GM23338 (cell line): ENCODE measurements around the gene APBA2. TPM values are rescaled to one million over a fixed set of nuclear protein-coding genes. Genes with fewer than 3 reads are reported as not detected.

Source experiments
- ATAC-seq: fragments of 200-7000 bp; cut with Tn5 transposase; 3 replicates; pipeline ENCODE4 v1.9.1; 2020
- DNase-seq: peaks from one replicate; pipeline ENCODE4 v3.0.0-alpha.2; 2015; ENCODE audit warnings: low spot score
- H2AFZ ChIP-seq: fragments of 200-600 bp; sonication (generic); 2 replicates; pipeline ENCODE4 v1.8.0; 2016; ENCODE audit warnings: antibody characterized with exemption, mild to moderate bottlenecking, moderate library complexity
- H3F3A ChIP-seq: fragments of 200-600 bp; sonication (generic); replicated peaks from 2 replicates; pipeline ENCODE4 v1.8.0; 2017; ENCODE audit warnings: antibody characterized with exemption, mixed run types, low read depth
- H3K27ac ChIP-seq: fragments of 200-600 bp; sonication (generic); 2 replicates; pipeline ENCODE4 v1.6.1; 2016; ENCODE audit warnings: low read depth
- H3K27me3 ChIP-seq: fragments of 200-600 bp; sonication (generic); 2 replicates; pipeline ENCODE4 v1.8.0; 2016; ENCODE audit warnings: mild to moderate bottlenecking, mixed run types, moderate library complexity; ENCODE audit not compliant: insufficient read depth
- H3K36me3 ChIP-seq: fragments of 200-600 bp; sonication (generic); 2 replicates; pipeline ENCODE4 v1.8.0; 2016; ENCODE audit warnings: mild to moderate bottlenecking; ENCODE audit not compliant: insufficient read depth
- H3K4me1 ChIP-seq: fragments of 200-600 bp; sonication (generic); 2 replicates; pipeline ENCODE4 v1.8.0; 2016; ENCODE audit warnings: mild to moderate bottlenecking, moderate library complexity; ENCODE audit not compliant: insufficient read depth
- H3K4me2 ChIP-seq: fragments of 200-600 bp; sonication (generic); 2 replicates; pipeline ENCODE4 v1.7.1; 2017; ENCODE audit warnings: mixed run types
- H3K4me3 ChIP-seq: fragments of 200-600 bp; sonication (generic); 2 replicates; pipeline ENCODE4 v1.6.1; 2016; ENCODE audit warnings: mixed run types
- H3K79me2 ChIP-seq: fragments of 200-600 bp; sonication (generic); replicated peaks from 2 replicates; pipeline ENCODE4 v1.8.0; 2017; ENCODE audit warnings: mild to moderate bottlenecking; ENCODE audit not compliant: insufficient read depth
- H3K9me2 ChIP-seq: fragments of 200-600 bp; sonication (generic); 2 replicates; pipeline ENCODE4 v1.8.0; 2017; ENCODE audit not compliant: insufficient read depth
- H4K20me1 ChIP-seq: fragments of 200-600 bp; sonication (generic); replicated peaks from 2 replicates; pipeline ENCODE4 v1.8.0; 2017; ENCODE audit warnings: mild to moderate bottlenecking; ENCODE audit not compliant: insufficient read depth
- H3K27ac Mint-ChIP-seq: 2 replicates; pipeline ENCODE4 v1.8.0; 2020; ENCODE audit warnings: inconsistent platforms, mild to moderate bottlenecking, moderate library complexity, mixed read lengths
- H3K27me3 Mint-ChIP-seq: 3 replicates; pipeline ENCODE4 v1.8.0; 2022; ENCODE audit warnings: low read depth, mild to moderate bottlenecking, moderate library complexity, mixed read lengths, inconsistent platforms; ENCODE audit not compliant: insufficient read depth, poor library complexity
- H3K36me3 Mint-ChIP-seq: 3 replicates; pipeline ENCODE4 v1.8.0; 2021; ENCODE audit warnings: low read depth, mild to moderate bottlenecking, inconsistent platforms, moderate library complexity, mixed read lengths
- H3K4me1 Mint-ChIP-seq: 3 replicates; pipeline ENCODE4 v1.8.0; 2020; ENCODE audit warnings: mild to moderate bottlenecking, inconsistent platforms, mixed read lengths
- H3K4me3 Mint-ChIP-seq: 3 replicates; pipeline ENCODE4 v1.8.0; 2021; ENCODE audit warnings: moderate library complexity, mild to moderate bottlenecking, inconsistent platforms, mixed read lengths
- H3K9me3 Mint-ChIP-seq: 3 replicates; pipeline ENCODE4 v1.8.0; 2020; ENCODE audit warnings: moderate library complexity, mild to moderate bottlenecking, inconsistent platforms, mixed read lengths
- CREB1 ChIP-seq: fragments of 250-450 bp; sonication (Bioruptor Pico); IDR thresholded peaks from 2 replicates; pipeline ENCODE4 v1.5.0; 2020; ENCODE audit warnings: low read depth, mild to moderate bottlenecking, moderate library complexity
- EZH2phosphoT487 ChIP-seq: fragments of 200-600 bp; sonication (generic); IDR thresholded peaks from one replicate; pipeline ENCODE4 v1.8.1; 2018; ENCODE audit warnings: antibody characterized with exemption; ENCODE audit not compliant: unreplicated experiment
- ZNF114 ChIP-seq: fragments of 250-450 bp; sonication (Bioruptor Pico); IDR thresholded peaks from 2 replicates; pipeline ENCODE4 v1.5.0; 2020; ENCODE audit warnings: mild to moderate bottlenecking, moderate library complexity
- ZNF331 ChIP-seq: fragments of 250-450 bp; sonication (Bioruptor Pico); IDR thresholded peaks from 2 replicates; pipeline ENCODE4 v1.5.0; 2020; ENCODE audit warnings: low read depth, mild to moderate bottlenecking, moderate library complexity
- polyA plus RNA-seq: library from polyadenylated mRNA; unstranded; fragments of >200 nt; fragmentation: Nextera tagmentation; extraction: Ambion mirVana; gene quantifications from 2 replicates; pipeline ENCODE4 v1.2.1, GENCODE V29; 2016
- total RNA-seq: library from RNA; depleted of rRNA; stranded (reverse); fragments of >200 nt; shearing (Covaris generic); gene quantifications from 2 replicates; pipeline ENCODE4 v1.2.3, GENCODE V29; 2014
- TF ChIP-seq, protein P1 (sequence below): IDR thresholded peaks from one replicate; pipeline ENCODE4 v1.6.1; 2018; ENCODE audit warnings: antibody characterized with exemption; ENCODE audit not compliant: unreplicated experiment
- TF ChIP-seq, protein P2 (sequence below), 2 experiments: fragments of 200-600 bp in 1 of 2; sonication (generic) in 1 of 2; conservative IDR thresholded peaks; 2 replicates each; pipeline versions ENCODE4 v1.5.1 to v1.6.1; 2016 to 2017; ENCODE audit warnings: antibody characterized with exemption in 2 of 2, low read depth in 2 of 2, mild to moderate bottlenecking in 2 of 2, moderate library complexity in 1 of 2
- TF ChIP-seq, protein P3 (sequence below): IDR thresholded peaks from 2 replicates; pipeline ENCODE4 v1.6.1; 2016; ENCODE audit warnings: antibody characterized with exemption

The APBA2 gene
- total and polyA plus RNA-seq, 2 experiments from 2014 or later, result 5.9 to 24.7 TPM

DNA sequence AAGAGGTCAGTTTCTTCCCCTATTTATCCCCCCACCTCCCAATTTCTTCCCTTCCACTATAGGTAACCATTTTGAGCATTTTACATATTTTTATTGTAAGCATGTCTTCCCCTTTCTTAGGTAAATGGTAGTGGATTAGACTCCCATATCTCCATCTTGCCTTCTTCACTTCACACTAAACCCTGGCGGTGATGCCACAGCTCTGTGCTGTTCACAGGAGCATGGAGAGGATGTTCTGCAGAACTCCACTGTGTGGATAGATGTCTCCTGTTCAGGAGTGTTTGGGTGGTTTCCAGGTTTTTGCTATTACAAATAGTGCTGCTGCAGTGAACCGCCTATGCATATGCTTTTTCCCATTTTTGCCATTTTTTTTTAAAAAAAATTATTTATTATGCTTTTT lies 201.1 kb downstream of the APBA2 start (continued):
- TF ChIP-seq EZH2phosphoT487, result no peak
- TF ChIP-seq ZNF114 (CRISPR knock-in tag), result no peak
- TF ChIP-seq, protein P1, sequence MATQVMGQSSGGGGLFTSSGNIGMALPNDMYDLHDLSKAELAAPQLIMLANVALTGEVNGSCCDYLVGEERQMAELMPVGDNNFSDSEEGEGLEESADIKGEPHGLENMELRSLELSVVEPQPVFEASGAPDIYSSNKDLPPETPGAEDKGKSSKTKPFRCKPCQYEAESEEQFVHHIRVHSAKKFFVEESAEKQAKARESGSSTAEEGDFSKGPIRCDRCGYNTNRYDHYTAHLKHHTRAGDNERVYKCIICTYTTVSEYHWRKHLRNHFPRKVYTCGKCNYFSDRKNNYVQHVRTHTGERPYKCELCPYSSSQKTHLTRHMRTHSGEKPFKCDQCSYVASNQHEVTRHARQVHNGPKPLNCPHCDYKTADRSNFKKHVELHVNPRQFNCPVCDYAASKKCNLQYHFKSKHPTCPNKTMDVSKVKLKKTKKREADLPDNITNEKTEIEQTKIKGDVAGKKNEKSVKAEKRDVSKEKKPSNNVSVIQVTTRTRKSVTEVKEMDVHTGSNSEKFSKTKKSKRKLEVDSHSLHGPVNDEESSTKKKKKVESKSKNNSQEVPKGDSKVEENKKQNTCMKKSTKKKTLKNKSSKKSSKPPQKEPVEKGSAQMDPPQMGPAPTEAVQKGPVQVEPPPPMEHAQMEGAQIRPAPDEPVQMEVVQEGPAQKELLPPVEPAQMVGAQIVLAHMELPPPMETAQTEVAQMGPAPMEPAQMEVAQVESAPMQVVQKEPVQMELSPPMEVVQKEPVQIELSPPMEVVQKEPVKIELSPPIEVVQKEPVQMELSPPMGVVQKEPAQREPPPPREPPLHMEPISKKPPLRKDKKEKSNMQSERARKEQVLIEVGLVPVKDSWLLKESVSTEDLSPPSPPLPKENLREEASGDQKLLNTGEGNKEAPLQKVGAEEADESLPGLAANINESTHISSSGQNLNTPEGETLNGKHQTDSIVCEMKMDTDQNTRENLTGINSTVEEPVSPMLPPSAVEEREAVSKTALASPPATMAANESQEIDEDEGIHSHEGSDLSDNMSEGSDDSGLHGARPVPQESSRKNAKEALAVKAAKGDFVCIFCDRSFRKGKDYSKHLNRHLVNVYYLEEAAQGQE, result no peak
- TF ChIP-seq ZNF331 (CRISPR knock-in tag), result no peak
- TF ChIP-seq, protein P2, sequence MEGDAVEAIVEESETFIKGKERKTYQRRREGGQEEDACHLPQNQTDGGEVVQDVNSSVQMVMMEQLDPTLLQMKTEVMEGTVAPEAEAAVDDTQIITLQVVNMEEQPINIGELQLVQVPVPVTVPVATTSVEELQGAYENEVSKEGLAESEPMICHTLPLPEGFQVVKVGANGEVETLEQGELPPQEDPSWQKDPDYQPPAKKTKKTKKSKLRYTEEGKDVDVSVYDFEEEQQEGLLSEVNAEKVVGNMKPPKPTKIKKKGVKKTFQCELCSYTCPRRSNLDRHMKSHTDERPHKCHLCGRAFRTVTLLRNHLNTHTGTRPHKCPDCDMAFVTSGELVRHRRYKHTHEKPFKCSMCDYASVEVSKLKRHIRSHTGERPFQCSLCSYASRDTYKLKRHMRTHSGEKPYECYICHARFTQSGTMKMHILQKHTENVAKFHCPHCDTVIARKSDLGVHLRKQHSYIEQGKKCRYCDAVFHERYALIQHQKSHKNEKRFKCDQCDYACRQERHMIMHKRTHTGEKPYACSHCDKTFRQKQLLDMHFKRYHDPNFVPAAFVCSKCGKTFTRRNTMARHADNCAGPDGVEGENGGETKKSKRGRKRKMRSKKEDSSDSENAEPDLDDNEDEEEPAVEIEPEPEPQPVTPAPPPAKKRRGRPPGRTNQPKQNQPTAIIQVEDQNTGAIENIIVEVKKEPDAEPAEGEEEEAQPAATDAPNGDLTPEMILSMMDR (conservative IDR thresholded peaks at IDR 0.05; ENCODE audit: low read depth in 2 of 2), result no peak
- TF ChIP-seq, protein P3, sequence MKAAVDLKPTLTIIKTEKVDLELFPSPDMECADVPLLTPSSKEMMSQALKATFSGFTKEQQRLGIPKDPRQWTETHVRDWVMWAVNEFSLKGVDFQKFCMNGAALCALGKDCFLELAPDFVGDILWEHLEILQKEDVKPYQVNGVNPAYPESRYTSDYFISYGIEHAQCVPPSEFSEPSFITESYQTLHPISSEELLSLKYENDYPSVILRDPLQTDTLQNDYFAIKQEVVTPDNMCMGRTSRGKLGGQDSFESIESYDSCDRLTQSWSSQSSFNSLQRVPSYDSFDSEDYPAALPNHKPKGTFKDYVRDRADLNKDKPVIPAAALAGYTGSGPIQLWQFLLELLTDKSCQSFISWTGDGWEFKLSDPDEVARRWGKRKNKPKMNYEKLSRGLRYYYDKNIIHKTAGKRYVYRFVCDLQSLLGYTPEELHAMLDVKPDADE, result no peak

DNA sequence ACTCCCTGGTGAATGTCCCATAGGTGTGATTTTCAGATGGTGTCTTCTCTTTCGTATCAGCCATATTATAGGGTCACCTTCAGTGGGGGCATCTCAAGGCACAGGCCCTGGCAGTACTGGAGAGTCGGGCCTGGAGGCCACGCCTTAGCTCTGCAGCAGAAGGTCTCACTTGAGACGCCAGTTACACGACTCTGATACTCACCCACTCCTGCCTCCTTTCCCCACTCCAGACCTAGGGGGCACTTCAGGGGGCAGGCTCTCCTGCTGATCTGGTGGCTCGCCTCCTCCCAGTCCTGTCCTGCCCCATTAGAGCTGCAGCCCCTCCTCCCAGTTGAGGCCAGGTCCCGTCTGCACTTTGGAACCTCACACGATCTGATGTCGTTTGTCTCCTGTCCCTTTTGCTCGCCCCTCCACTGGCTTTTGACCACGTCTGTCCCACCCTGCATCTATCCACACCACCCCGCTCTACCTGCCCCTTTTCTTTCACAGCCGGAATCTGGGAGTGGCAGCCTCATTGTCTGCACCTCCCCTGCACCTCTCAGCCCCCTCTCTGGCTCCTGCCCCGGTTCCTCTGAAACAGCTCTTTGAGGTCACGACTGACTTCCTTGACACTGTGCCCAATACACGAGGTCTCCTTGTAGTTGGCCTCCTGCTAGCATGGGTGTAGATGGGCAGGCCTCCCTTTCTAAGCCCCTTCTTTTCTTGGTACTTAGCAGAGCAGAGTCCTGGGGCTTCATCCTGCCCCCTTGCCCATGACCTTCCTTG lies 201.9 kb downstream of the APBA2 start:
- Histone ChIP-seq H3K4me2 (no peak overlapping the region), H3K4me1 (no peaks in the 10 kb centered on the region; the same call in 1 of the 2 replicates), H3K27me3 (no peaks in the 10 kb centered on the region), H3K27ac (no peak overlapping the region), H3F3A (no peaks in the 10 kb centered on the region), H4K20me1 (no peaks in the 10 kb centered on the region), H3K4me3 (no peak overlapping the region), H2AFZ (no peak overlapping the region), H3K9me2 (0 out of 2 replicates have a peak, but pooled peaks cover 8% of the 10 kb centered on the region), H3K36me3 (no peaks in the 10 kb centered on the region), H3K79me2 (no peaks in the 10 kb centered on the region)
- H3K4me1 Mint-ChIP-seq, result peaks cover 9% of the 10 kb centered on the region
- H3K27ac Mint-ChIP-seq, result no peak overlapping the region
- H3K4me3 Mint-ChIP-seq, result no peak overlapping the region
- ATAC-seq (no peak), DNase-seq (no peak)
- peaks cover 7% of the 10 kb centered on the region; the same call in 2 of the 3 replicates for H3K36me3 Mint-ChIP-seq
- H3K27me3 Mint-ChIP-seq, result peaks cover 7% of the 10 kb centered on the region
- TF ChIP-seq, protein P1, result no peak
- TF ChIP-seq CREB1 (no peak), ZNF114 (CRISPR knock-in tag) (no peak)
- TF ChIP-seq, protein P3, result no peak
- H3K9me3 Mint-ChIP-seq, result peaks cover 7% of the 10 kb centered on the region; the same call in 2 of the 3 replicates
